GM19351 (cell line): Measurements from ENCODE around the gene DACH1.

Experiments used
- ATAC-seq: cut with Tn5 transposase; IDR thresholded peaks from one replicate; pipeline ENCODE4 v1.9.1; 2021; ENCODE audit warnings: mild to moderate bottlenecking, moderate library complexity; ENCODE audit not compliant: unreplicated experiment

The DACH1 gene

DNA sequence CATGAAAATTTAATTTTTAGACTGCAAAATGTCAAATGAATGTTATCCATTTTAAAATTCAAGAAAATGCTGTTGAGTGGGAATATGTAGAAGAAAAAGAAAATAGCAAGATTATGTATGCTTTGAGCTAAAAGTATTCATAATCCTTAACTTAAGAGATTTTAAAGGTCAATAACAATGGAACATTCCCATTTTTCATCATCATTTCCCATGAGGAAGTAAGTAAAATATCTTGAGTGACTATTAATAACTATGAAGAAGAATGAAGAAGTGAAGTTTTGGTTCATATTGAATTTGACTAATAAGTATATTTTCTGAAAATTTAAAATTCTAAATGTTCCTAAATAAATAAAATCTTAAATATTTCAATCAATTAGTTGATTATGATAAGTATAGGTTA, 273.4 kb downstream of the DACH1 start:
- no peak for ATAC-seq

DNA sequence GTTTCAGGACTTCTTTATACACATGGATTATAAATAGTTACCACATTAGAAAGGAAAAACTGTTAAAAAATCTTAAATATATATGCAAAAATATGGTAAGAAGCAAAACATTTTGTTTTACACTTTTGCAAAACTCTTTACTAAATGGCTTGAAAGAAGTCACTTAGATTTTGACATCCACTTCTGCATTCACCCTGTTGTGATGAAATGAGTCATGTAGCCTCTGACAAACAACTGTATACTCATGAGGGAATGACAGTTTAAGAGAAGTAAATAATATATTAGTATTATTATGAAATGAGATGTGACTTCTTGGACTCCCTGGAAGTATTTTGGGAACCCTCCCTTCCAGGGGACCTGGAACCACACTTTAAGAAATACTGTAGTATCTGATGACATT, 275.6 kb downstream of the DACH1 start:
- ATAC-seq = no peak

DNA sequence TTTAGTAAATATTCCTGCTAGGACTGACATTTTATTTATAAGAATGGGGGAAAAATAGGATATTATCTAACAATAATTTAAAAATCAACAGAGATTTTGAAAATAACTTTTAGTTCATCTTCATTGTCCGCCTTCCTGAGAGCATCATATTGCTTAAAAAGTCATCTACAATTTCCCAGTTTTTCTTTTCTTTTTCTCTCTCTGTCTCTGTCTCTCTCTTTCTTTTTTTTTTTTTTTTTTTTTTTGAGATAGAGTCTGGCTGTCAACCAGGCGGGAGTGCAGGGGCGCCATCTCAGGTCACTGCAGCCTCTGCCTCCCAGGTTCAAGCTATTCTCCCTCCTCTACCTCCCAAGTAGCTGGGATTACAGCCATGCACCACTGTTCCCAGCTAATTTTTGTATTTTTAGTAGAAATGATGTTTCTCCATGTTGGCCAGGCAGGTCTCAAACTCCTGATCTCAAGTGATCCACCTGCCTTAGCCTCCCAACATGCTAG, 276.3 kb downstream of the DACH1 start:
- ATAC-seq = no peak

DNA sequence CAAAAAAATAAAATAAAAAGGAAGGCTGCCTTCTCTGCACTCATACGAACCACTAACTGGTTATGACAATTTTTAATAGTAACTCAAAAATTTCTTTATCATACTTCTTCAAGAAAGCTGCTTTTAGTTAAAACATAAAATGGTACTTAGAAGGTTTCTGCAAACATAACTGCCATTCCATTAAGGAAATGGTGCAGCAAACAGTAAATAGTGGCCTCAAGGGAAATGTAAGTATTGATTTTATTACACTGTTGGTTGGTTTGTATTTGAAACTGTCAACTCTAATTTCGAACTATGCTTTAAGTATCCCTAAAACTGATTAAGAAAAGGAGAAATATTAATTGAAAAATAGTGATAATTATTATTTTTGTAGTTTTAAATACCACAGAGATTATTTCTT, 278.0 kb downstream of the DACH1 start:
- ATAC-seq = no peak

GRCh38 chr13:71587817-71588216, 279.2 kb downstream of the DACH1 start:
- no peak for ATAC-seq

GRCh38 chr13:71587193-71587592, 279.8 kb downstream of the DACH1 start:
- ATAC-seq = no peak

- ATAC-seq = no peak
Observed at GRCh38 chr13:71583581-71583980, 283.4 kb downstream of the DACH1 start.

- no peak for ATAC-seq
Observed at GRCh38 chr13:71580614-71581013, 286.4 kb downstream of the DACH1 start.

GRCh38 chr13:71578048-71578447, 289.0 kb downstream of the DACH1 start:
- no peak for ATAC-seq

DNA sequence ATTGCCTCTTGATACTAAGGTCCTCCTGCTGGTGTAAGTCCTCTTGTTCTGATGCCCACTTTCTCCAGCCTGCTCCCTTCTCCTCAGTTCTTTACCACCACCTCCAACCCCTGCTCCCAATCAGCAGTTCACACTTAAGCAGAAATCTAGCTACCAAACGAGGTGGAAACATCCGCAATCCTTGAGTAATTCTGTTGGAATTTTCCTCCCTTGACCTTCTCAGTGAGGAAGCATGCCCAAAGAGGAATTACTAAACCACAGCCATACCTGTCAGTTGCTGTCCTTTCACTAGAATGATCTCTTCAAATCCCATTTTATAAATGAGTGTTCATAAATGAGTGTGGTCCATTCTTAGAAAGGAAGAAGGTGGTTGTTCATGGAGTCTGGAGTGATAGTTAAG, 289.9 kb downstream of the DACH1 start:
- no peak for ATAC-seq

DNA sequence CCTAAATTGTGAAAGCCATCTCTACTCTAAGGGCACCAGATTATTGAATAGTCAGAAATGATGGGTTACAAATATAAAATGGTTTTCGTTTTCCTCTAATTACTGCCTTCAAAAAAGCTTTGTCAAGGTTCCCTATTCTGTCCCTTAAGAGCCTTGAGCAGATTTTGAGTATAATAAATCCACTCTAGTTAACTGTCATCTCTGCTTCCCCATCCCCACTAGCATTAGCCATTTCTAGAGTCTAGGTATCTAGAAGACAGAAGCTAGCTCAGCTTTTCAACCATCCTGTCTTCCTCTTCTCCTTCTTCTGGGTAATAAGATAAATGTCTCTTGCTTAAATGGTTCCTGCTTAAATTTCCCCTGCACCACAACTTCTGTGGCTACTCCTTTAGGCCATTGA, 290.4 kb downstream of the DACH1 start:
- no peak for ATAC-seq

- ATAC-seq = no peak
Observed at GRCh38 chr13:71546881-71547280, 320.1 kb downstream of the DACH1 start.

DNA sequence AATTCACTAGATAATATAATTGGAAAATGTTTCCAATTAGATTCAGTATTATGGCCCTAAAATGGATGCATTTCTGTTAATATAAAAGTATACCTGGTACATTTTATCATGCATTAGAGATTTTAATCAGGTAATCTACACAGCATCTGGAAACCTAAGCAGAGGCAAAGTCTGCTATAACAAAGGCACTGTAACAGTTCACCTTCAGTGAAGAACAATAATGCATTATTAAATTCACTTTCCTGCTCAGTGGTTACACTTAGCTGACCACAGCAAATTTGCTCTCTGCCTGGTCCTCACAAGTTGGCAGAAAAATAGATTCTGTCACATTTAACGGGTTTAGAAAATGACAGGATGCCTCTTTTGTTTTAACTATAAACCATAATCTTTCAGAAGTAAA, 326.9 kb downstream of the DACH1 start:
- ATAC-seq = no peak

GRCh38 chr13:71536201-71536600, 330.8 kb downstream of the DACH1 start:
- ATAC-seq = no peak

DNA sequence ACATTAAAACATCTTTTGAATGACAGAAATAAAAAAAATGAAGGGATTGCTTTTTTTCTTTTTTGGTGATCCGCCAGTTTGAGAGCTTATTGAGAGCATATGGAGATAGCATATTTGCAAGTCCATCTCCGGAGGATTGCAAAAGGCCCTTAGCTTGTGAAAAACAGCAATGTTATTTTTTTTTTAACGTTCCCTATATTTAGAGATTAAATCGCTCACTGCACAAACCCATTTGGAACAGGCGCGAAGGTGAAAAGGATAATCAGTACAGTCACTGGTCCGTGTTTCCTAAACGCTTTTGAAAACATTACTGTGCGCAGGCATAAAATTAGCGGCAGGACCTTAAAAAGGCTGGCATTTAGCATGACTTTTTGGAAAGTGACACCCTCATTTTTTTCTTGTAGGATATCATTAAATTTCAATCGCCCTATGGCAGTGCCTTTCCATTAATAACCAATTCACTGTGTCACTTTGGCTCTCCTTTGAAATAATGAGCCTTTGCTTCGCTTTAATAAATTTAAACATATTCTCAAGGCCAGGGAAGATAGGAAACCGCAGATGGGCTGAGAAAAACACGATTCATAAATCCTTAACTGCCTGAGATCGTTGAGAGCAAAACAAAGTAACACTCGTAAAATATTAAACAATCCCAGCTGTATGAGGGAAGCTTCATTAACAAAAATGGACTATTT, 342.2 kb downstream of the DACH1 start:
- no peak for ATAC-seq

DNA sequence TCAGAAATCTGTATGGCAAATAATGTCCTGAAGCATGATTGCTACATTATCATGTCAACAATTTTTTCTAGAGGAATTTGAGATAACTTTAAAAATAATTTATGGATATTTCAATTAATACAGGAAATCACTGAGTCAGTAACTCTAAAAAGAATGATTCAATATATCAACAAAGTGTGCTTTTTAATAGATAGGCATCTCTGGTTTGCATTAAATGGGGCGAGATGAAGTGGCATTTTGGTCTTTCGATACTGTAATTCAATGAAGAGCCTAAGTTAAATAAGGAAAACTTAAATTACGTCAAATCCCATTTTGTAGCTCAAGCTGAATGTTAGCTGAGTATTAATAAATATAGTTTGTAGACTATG, 342.8 kb downstream of the DACH1 start:
- no peak for ATAC-seq

DNA sequence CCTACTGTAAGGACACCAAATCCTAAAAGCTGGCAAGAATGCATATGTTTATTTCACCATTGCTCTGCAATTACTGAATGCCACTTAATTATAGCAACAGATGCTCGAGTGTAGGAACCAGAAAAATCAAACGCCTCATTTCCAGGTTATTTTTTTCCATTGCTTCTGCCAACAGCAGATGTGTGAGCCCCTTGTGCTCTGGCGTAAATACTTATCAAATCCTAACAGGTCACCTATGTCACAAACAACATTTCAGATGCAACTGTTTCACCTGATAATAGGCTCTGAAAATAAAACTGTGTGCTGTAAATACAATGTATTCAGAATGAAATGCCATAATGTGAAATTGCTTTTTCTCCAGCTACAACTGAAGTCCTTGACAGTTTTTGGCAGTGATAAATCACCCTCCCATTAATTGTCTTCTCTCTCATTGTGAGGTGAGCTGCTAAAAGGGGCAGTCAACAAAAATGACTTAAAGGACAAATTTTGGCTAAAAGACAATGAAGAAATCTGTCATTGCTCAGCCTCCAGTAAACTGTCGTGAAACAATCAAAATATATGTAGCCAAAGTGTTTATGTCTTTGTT, 344.0 kb downstream of the DACH1 start:
- ATAC-seq = no peak

DNA sequence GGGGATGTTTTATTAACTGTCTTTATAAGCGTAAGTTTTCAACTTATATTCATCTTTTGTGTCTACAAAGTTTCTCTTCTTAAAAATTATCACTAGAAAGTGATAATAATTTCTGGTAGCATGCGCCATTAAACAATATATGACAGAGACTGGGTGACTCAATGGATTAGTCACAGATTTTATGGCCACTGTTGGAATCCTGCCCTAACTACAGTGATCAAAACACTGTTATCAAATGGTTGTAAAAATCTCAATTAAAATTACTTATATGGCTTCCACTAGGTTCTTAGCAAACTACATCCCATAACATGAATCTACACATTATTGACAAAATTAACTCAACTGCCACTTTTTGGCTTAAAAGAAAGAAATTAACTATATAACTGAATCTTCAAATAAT, 350.0 kb downstream of the DACH1 start:
- ATAC-seq = no peak

DNA sequence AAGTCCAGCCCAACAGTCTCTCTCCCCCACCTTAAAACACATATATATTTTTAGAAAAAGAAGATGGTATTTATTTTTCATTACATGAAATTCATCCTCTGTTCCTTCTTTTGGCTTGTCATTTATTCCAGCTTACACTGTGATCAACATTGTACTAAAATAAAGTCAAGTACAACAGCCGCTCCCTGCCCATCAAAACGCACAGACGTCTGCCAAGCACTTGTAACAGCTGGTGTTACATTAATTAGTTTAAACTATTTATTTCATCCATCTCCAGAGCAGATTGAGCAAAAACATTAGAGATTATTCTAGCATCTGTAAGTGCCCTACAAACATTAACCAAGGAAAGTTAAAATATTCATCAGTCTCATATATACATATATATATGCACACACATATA, 350.5 kb downstream of the DACH1 start:
- ATAC-seq = no peak

DNA sequence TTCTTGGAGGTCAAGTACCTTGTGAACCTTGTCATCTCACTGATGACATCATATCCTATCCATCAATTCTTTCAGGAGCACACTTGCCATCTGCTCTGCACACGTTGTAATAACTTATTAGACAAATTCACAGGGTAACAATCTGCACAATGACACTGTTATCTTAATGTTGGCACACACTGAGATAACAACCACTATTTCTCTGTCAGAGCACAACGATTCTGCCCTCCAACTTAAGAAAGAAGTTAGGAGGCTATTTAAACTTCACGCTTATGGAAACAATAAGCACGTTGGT, 351.3 kb downstream of the DACH1 start:
- ATAC-seq = no peak

DNA sequence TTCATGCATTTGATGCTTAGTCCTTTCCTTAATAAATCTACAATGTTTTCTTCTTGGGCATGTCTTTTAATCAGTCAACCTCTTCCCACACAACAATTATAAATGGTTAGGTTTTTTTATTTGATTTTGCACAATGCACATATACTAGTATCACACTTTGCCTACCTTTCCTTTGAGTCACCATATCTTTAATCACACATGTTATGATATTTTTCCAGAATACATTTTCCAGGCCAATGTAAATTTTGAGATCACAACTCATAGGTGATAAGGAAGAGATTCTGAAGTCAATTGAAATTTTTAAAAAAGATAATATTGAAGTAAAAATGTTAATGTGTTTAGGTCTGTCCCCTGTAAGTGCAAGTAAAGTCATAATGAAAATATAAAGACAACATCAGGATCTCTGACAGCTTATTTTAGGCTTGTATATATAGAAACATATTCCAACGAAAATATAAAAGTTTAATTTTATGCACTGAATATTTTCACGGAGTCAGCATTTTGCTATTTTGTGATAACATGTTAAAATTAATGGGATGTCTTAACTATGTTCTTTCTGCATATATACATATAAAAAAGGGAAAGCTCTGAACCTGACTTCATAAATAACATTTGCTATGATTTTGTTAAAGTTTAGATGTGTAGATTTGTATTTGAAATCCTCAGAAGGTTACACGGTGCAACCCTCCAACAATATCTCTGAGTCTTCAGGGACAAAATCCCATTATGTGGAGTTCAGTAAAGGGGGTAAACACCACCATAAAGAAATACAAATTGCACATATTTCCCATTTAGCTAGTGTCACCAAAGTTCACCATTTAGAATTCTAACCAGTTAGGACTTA, 351.9 kb downstream of the DACH1 start:
- ATAC-seq = no peak

GRCh38 chr13:71513411-71514033, 353.5 kb downstream of the DACH1 start:
- no peak for ATAC-seq
